Neuron (in vitro differentiated cells): Measurements from ENCODE around the gene PDIA2.
"Not testable (repeated sequence)": the region's sequence is repeated elsewhere in the genome, so short reads cannot be mapped to it uniquely, and the experiment has no call there.

Experiments used
- H2AFZ ChIP-seq: one replicate; pipeline ENCODE4 v1.6.1; 2013; ENCODE audit warnings: low read depth, mild to moderate bottlenecking, inconsistent platforms, low read length, moderate library complexity
- H3K27me3 ChIP-seq: one replicate; pipeline ENCODE4 v1.6.1; 2013; ENCODE audit warnings: low read length; ENCODE audit not compliant: insufficient read depth
- H3K36me3 ChIP-seq: one replicate; pipeline ENCODE4 v1.6.1; 2013; ENCODE audit warnings: low read length; ENCODE audit not compliant: insufficient read depth
- H3K4me1 ChIP-seq: one replicate; pipeline ENCODE4 v1.6.1; 2013; ENCODE audit warnings: low read length; ENCODE audit not compliant: insufficient read depth
- H3K4me3 ChIP-seq: 2 replicates; pipeline ENCODE4 v1.5.1; 2013; ENCODE audit warnings: mild to moderate bottlenecking, low read length, moderate library complexity
- H3K9me3 ChIP-seq: one replicate; pipeline ENCODE4 v1.6.1; 2013; ENCODE audit warnings: low read length

PDIA2 gene

DNA sequence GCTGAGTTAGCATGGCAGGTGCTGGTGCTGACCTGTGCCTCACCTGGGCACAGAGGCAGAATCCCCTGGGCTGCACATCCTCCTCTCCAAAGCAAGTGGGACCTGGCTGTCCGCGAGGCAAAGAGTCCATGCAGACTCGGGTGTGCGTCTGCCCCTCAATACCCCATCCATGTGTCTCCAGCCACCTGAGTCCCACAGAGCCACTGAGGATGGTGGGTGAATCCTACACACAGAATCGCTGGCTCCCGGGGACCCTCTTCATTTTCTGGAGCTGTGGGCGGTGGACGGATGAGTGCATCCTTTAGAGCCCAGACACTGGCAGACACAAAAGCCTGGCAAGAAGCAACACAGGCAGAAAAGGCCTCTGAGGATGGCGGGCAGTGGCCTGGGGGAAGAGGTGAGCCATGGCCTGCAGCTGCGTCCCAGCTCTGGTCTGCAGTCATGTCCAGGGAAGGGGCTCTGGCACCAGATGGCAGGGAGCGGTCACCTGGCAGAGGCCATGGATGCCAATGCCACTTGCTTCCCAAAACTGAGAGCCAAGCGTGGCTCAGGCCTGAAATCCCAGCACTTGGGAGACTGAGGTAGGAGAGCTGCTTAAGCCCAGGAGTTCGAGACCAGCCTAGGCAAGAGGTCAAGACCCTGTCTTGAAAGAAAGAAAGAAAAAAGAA lies 39.6 kb downstream of the PDIA2 start:
- Histone ChIP-seq H3K4me1 (peaks cover 5% of the 10 kb centered on the region), H3K27me3 (no peaks in the 10 kb centered on the region), H2AFZ (no peak overlapping the region), H3K36me3 (peaks cover 5% of the 10 kb centered on the region), H3K4me3 (no peak overlapping the region), H3K9me3 (no peaks in the 10 kb centered on the region)

DNA sequence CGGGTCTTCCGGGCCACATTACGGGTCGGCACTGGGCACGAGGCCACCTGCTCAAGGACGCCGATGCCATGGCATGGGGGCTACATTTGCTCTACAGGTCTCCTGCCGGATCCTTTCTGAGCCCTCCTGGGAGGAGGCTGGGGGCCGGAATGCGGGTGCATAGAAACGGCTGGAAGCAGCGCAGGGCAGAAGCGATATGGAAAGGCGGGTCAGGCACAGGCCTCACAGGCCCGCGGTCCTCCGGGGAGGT lies 41.2 kb downstream of the PDIA2 start:
- no peak overlapping the region for H2AFZ ChIP-seq
- no peak overlapping the region for H3K4me3 ChIP-seq
- no peaks in the 10 kb centered on the region for H3K36me3 ChIP-seq
- H3K4me1 ChIP-seq: peaks cover 8% of the 10 kb centered on the region
- no peaks in the 10 kb centered on the region for H3K9me3 ChIP-seq
- no peaks in the 10 kb centered on the region for H3K27me3 ChIP-seq

DNA sequence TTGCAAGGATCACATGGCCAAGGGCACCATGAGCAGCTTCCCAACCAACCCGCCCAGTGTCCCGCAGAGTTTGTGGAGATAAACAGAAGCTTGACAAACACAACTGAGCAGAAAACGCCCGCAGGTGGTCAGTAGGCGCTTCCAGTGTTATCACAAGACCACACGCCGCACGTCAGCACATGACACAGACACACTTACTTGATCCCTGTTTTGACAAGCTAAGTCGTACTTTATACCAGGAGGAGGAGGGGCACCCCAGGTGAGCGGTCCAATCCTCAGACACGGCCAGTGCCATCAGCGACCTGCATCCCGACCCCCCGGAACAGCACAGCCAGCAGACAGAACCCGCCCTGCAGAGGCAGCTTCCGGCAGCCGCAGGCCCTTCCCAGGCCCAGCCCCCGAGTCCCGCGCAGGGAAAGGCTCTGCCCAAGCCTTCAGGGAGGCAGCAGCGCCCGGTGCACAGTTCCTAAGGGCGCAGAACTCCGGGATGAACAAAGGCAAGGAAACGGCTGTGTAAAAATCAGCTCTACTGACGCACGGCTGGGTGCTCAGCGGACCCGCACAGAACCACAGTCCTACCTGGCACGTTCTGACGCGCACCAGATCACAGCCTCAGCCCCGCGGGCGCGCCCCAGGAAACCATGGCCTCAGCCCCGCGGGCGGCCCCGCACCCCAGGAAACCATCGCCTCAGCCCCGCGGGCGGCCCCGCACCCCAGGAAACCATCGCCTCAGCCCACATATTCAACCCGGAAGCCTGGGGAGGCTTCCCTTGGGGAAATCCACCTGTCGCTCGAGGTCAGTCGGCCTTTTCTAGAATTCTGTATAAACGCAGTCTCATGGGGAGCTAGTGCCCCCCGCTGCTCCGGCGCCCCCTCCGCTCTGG lies 41.7 kb downstream of the PDIA2 start:
- no peaks in the 10 kb centered on the region for H3K27me3 ChIP-seq
- H2AFZ ChIP-seq: no peak overlapping the region
- H3K4me3 ChIP-seq: no peak overlapping the region
- peaks cover 8% of the 10 kb centered on the region for H3K4me1 ChIP-seq
- no peaks in the 10 kb centered on the region for H3K36me3 ChIP-seq
- no peaks in the 10 kb centered on the region for H3K9me3 ChIP-seq

DNA sequence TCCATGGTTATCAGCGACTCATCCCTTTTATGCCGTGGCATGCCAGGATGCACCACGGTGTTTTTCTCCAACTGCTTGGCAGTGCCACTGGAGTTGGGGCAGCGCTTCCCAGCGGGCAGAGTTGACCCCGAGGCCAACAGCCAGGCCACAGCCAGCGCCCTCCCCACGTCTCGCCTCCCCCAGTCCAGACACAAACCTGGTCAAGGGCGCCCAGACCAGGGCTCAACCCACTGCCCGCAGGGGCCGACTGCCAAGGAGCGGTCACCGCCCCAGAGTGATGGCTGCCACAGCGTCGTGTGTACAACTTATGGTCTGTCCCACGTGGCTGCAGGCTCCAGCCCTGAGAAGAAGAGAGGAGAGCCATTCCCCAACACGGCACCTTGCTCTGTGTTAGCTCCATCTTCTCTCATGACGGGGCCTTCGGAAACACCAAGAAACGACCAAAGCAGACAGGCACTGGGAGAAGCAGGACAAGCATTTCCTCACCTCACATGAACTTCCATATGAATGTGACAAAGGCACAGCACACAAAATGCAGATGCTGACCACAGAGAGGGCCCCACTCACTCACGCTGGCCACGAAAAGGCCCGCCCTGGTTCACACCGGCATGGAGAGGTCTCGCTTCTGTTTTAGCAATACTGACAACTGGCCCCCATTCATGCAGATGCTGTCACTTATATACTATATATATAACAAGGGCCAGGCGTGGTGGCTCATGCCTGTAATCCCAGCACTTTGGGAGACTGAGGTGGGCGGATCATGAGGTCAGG lies 42.6 kb downstream of the PDIA2 start:
- no peaks in the 10 kb centered on the region for H3K9me3 ChIP-seq
- no peaks in the 10 kb centered on the region for H3K27me3 ChIP-seq
- H2AFZ ChIP-seq: no peak overlapping the region

DNA sequence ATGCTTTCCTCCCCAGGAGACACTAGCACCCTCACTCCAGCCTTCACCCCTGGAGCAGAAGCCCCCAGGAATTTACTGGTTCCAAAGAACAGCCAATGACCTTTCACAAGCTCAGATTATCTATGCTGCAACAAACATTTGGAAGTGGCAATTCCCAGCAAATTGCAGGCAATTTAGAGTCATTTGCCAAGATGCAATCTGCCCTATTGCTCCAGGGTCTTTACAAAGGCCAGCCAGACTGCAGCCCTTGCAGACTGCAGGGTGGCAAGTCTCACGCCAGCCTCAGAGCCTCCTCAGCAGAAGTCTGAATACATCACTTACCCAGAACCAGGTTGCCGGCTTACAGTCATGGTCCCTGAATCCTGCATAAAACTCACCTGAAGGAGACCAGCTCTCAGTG lies 47.8 kb downstream of the PDIA2 start:
- Histone ChIP-seq H3K36me3 (no peaks in the 10 kb centered on the region), H2AFZ (no peak overlapping the region), H3K9me3 (peaks cover 2% of the 10 kb centered on the region), H3K4me3 (no peak overlapping the region), H3K27me3 (no peaks in the 10 kb centered on the region), H3K4me1 (peaks cover 28% of the 10 kb centered on the region)

More for the DNA sequence above, 42.6 kb downstream of the PDIA2 start:
- no peaks in the 10 kb centered on the region for H3K36me3 ChIP-seq
- H3K4me3 ChIP-seq: no peak overlapping the region
- peaks cover 12% of the 10 kb centered on the region for H3K4me1 ChIP-seq

DNA sequence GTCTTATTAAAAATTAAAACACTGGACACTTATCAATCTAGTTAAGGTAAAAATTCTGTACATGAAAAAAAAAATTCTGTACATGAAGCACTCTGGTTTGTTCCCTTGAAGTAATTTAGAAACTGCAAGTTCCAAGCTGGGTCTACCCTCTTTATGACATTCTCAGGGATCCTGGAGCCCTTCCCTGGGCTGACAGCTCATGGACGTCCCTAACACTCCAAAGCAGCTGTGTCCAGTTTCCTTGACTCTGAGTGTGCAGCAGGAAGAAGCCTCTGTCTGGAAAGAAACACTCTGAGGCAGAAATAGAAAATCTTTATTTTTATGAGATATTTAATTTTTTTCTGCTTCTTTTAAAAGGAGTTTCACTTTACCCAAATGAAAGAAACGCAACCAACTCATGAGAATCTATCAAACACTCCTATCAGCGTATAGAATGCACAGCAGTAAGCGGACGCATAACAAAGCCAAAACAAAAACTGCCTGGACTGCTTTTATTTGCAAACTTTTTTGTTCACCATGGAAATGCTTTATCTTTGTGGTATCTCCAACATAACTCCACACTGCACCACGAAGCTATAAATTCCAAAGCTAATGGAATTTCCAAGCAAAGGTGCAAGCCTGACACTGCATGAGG lies 48.3 kb downstream of the PDIA2 start:
- H3K36me3 ChIP-seq, H3K9me3 ChIP-seq, H3K27me3 ChIP-seq, H2AFZ ChIP-seq, H3K4me3 ChIP-seq: not testable (repeated sequence)
- H3K4me1 ChIP-seq: peaks cover 28% of the 10 kb centered on the region

DNA sequence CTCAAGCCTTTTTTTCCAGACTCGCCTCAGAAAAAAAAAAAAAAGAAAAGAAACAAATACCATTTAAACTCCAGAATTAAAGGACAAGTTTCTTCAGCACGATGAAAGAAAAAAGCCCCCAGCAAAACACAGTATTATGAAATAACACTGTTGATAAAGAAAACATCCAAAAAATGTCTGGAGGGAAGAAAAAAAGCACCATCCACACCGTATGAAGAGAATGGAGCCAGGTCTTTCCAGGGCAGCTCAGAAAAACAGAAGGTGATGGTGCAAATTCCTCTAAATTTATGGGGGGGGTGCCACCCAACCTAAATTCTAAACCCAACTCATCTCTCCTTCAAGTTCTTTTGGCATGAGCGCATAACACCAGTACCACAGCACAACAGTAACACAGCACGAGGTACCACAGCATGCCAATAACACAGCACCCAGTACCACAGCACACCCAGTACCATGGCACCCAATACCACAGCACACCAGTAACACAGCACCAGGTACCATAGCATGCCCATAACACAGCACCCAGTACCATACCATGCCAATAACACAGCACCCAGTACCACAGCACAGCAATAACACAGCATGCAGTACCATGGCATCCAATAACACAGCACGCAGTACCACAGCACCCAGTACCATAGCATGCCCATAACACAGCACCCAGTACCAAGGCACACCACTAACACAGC lies 50.6 kb downstream of the PDIA2 start:
- peaks cover 20% of the 10 kb centered on the region for H3K4me1 ChIP-seq
- no peaks in the 10 kb centered on the region for H3K36me3 ChIP-seq
- no peaks in the 10 kb centered on the region for H3K27me3 ChIP-seq
- H2AFZ ChIP-seq: no peak overlapping the region
- H3K9me3 ChIP-seq: peaks cover 3% of the 10 kb centered on the region
- H3K4me3 ChIP-seq: no peak overlapping the region

DNA sequence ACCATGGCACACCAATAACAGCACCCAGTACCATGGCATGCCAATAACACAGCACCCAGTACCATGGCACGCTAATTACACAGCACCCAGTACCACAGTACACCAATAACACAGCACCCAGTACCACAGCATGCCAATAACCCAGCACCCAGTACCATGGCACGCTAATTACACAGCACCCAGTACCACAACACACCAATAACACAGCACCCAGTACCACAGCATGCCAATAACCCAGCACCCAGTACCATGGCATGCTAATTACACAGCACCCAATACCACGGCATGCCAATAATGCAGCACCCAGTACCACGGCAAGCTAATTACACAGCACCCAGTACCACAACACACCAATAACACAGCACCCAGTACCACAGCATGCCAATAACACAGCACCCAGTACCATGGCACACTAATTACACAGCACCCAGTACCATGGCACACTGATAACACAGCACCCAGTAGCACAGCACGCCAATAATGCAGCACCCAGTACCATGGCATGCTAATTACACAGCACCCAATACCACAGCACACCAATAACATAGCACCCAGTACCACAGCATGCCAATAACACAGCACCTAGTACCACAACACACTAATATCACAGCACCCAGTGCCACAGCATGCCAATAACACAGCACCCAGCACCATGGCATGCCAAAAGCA lies 51.3 kb downstream of the PDIA2 start:
- H2AFZ ChIP-seq, H3K36me3 ChIP-seq, H3K27me3 ChIP-seq, H3K9me3 ChIP-seq, H3K4me3 ChIP-seq: not testable (repeated sequence)
- H3K4me1 ChIP-seq: peaks cover 20% of the 10 kb centered on the region

DNA sequence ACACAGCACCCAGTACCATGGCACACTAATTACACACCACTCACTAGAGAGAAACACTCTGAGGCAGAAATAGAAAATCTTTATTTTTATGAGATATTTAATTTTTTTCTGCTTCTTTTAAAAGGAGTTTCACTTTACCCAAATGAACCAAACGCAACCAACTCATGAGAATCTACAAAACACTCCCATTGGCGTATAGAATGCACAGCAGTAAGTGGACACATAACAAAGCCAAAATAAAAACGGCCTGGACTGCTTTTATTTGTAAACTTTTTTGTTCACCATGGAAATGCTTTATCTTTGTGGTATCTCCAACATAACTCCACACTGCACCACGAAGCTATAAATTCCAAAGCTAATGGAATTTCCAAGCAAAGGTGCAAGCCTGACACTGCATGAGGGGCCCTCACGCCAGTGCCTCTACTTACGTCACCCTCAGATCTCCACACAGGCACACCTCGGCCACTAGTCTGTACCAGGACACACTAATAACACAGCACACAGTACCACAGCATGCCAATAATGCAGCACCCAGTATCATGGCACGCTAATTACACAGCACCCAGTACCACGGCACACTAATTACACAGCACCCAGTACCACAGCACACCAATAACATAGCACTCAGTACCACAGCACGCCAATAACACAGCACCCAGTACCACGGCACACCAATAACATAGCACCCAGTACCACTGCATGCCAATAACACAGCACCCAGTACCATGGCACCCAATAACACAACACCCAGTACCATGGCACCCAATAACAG lies 52.1 kb downstream of the PDIA2 start:
- not testable (repeated sequence) for H3K27me3 ChIP-seq, H3K36me3 ChIP-seq, H3K9me3 ChIP-seq, H2AFZ ChIP-seq, H3K4me3 ChIP-seq
- peaks cover 20% of the 10 kb centered on the region for H3K4me1 ChIP-seq

DNA sequence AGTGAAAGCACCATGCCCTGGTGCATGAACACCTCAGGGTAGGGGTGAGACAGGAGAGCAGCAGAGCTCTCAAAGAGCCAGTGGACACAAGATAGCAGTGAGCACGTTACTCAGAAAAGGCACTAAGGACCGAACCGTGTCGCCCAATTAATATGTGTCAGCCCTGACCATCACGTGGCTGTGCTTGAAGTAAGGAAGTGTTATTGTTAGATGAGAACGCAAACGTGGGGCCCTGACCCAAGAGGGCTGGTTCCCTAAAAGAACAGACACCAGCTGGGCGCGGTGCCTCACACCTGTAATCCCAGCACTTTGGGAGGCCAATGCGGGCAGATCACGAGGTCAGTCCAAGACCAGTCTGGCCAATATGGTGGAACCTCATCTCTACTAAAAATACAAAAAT lies 53.3 kb downstream of the PDIA2 start:
- Histone ChIP-seq H3K9me3 (peaks cover 10% of the 10 kb centered on the region), H3K4me3 (no peak overlapping the region), H3K4me1 (peaks cover 9% of the 10 kb centered on the region), H2AFZ (no peak overlapping the region), H3K36me3 (no peaks in the 10 kb centered on the region), H3K27me3 (no peaks in the 10 kb centered on the region)
